DOHH2 (cell line): Measurements from ENCODE around the gene ZNF442.

Experiments
- H3F3A ChIP-seq: fragments of 200-600 bp; sonication (generic), shearing (Covaris generic); 2 replicates; pipeline ENCODE4 v1.6.0; 2016; ENCODE audit warnings: antibody characterized with exemption, mild to moderate bottlenecking; ENCODE audit not compliant: control insufficient read depth, insufficient read depth
- H3K27ac ChIP-seq: fragments of 200-600 bp; sonication (generic); 2 replicates; pipeline ENCODE4 v1.5.1; 2014; ENCODE audit warnings: low read depth, mild to moderate bottlenecking, low read length, moderate library complexity
- H3K27me3 ChIP-seq: fragments of 200-600 bp; sonication (generic); 2 replicates; pipeline ENCODE4 v1.6.1; 2014; ENCODE audit warnings: mild to moderate bottlenecking, low read length, mixed read lengths; ENCODE audit not compliant: control insufficient read depth
- H3K36me3 ChIP-seq: fragments of 200-600 bp; sonication (generic); 2 replicates; pipeline ENCODE4 v1.6.1; 2014; ENCODE audit warnings: mild to moderate bottlenecking, low read length, moderate library complexity, mixed read lengths; ENCODE audit not compliant: control insufficient read depth
- H3K4me1 ChIP-seq: fragments of 200-600 bp; sonication (generic); 2 replicates; pipeline ENCODE4 v1.6.1; 2014; ENCODE audit warnings: mild to moderate bottlenecking, low read length, mixed read lengths; ENCODE audit not compliant: control insufficient read depth
- H3K4me2 ChIP-seq: fragments of 200-600 bp; sonication (generic); 2 replicates; pipeline ENCODE4 v1.6.0; 2014; ENCODE audit warnings: mild to moderate bottlenecking, low read length, moderate library complexity
- H3K4me3 ChIP-seq: fragments of 200-600 bp; sonication (generic); 2 replicates; pipeline ENCODE4 v1.5.1; 2014; ENCODE audit warnings: mild to moderate bottlenecking, low read length, mixed read lengths
- H3K79me2 ChIP-seq: fragments of 200-600 bp; sonication (generic); 2 replicates; pipeline ENCODE4 v1.6.1; 2014; ENCODE audit warnings: mild to moderate bottlenecking, low read length, mixed read lengths; ENCODE audit not compliant: control insufficient read depth
- H3K9me2 ChIP-seq: fragments of 200-600 bp; sonication (generic); replicated peaks from 2 replicates; pipeline ENCODE4 v1.6.1; 2014; ENCODE audit warnings: mild to moderate bottlenecking, low read length, mixed read lengths; ENCODE audit not compliant: control insufficient read depth
- H3K9me3 ChIP-seq: fragments of 200-600 bp; sonication (generic); 2 replicates; pipeline ENCODE4 v1.6.1; 2014; ENCODE audit warnings: antibody characterized with exemption, low read length, mixed read lengths; ENCODE audit not compliant: control insufficient read depth, insufficient read depth
- H4K20me1 ChIP-seq: fragments of 200-600 bp; sonication (generic); 2 replicates; pipeline ENCODE4 v1.6.0; 2014; ENCODE audit warnings: low read depth, mild to moderate bottlenecking, antibody characterized with exemption, low read length, moderate library complexity; ENCODE audit not compliant: control insufficient read depth, insufficient read depth
- CTCF ChIP-seq: fragments of 200-600 bp; sonication (generic); IDR thresholded peaks from one replicate; pipeline ENCODE4 v1.5.1; 2014; ENCODE audit warnings: antibody characterized with exemption, mild to moderate bottlenecking, low read depth, low read length; ENCODE audit not compliant: poor library complexity, severe bottlenecking
- EZH2phosphoT487 ChIP-seq: fragments of 200-600 bp; sonication (generic); IDR thresholded peaks from 2 replicates; pipeline ENCODE4 v1.6.1; 2017; ENCODE audit warnings: borderline replicate concordance, mild to moderate bottlenecking, antibody characterized with exemption, low read length, moderate library complexity, mixed read lengths

The ZNF442 gene

GRCh38 chr19:12350185-12350889, 15.1 kb downstream of the ZNF442 start:
- Histone ChIP-seq H4K20me1 (no peaks in the 10 kb centered on the region), H3K27ac (no peak overlapping the region), H3K27me3 (no peaks in the 10 kb centered on the region), H3K36me3 (peaks cover 16% of the 10 kb centered on the region), H3K4me1 (no peaks in the 10 kb centered on the region), H3K9me2 (no peaks in the 10 kb centered on the region), H3K4me3 (no peak overlapping the region), H3K9me3 (peaks cover 44% of the 10 kb centered on the region), H3F3A (no peaks in the 10 kb centered on the region), H3K79me2 (no peaks in the 10 kb centered on the region), H3K4me2 (no peak overlapping the region)
- TF ChIP-seq EZH2phosphoT487, result no peak

- H3K4me3 ChIP-seq, result no peak overlapping the region
- H3K36me3 ChIP-seq, result peaks cover 16% of the 10 kb centered on the region
- peaks cover 34% of the 10 kb centered on the region for H3K9me3 ChIP-seq
- no peak overlapping the region for H3K4me2 ChIP-seq
- no peaks in the 10 kb centered on the region for H3K79me2 ChIP-seq
- H3K27me3 ChIP-seq, result no peaks in the 10 kb centered on the region
- no peaks in the 10 kb centered on the region for H3K9me2 ChIP-seq
- no peaks in the 10 kb centered on the region for H4K20me1 ChIP-seq
- H3F3A ChIP-seq, result no peaks in the 10 kb centered on the region
- H3K27ac ChIP-seq, result no peak overlapping the region
- H3K4me1 ChIP-seq, result no peaks in the 10 kb centered on the region
- TF ChIP-seq EZH2phosphoT487 (no peak), CTCF (peak; percentile 33)
Observed at GRCh38 chr19:12346896-12347295, 18.6 kb downstream of the ZNF442 start.

GRCh38 chr19:12345197-12345596, 20.3 kb downstream of the ZNF442 start:
- Histone ChIP-seq H3K27me3 (no peaks in the 10 kb centered on the region), H3K4me3 (no peak overlapping the region), H3K9me2 (no peaks in the 10 kb centered on the region), H3F3A (no peaks in the 10 kb centered on the region), H4K20me1 (no peaks in the 10 kb centered on the region), H3K4me2 (no peak overlapping the region), H3K27ac (no peak overlapping the region), H3K9me3 (peaks cover 18% of the 10 kb centered on the region), H3K4me1 (no peaks in the 10 kb centered on the region), H3K36me3 (peaks cover 8% of the 10 kb centered on the region), H3K79me2 (no peaks in the 10 kb centered on the region)
- no peak for TF ChIP-seq EZH2phosphoT487
- TF ChIP-seq CTCF, result no peak
